ENCODE measurements around the gene ACYP2.

DNA sequence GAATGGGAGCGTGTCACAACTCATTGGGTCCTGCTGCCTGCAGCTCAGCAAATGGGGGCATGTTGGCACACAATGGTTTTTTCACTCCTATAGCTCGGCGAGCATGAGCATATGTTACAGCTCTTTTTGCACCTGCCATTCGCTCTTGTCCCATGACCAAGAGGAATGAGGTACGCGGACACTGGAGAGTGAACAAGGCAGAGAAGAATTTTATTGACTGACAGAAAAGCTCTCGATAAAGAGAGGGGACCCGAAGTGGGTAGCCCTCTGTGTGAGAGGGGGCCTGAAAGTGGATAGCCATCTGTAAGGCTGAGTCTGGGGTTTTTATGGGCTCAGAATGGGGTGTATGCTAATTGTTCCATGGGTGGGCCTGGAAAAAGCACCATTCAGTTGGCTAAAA, 5.5 kb downstream of the ACYP2 start:
- TF ChIP-seq POLR2A (IDR thresholded peaks at IDR 0.05) (no peak), EP300 (IDR thresholded peaks at IDR 0.05; ENCODE audit: low read depth) (no peak), POLR2AphosphoS5 (IDR thresholded peaks at IDR 0.05) (no peak)
- TF ChIP-seq, protein P1, sequence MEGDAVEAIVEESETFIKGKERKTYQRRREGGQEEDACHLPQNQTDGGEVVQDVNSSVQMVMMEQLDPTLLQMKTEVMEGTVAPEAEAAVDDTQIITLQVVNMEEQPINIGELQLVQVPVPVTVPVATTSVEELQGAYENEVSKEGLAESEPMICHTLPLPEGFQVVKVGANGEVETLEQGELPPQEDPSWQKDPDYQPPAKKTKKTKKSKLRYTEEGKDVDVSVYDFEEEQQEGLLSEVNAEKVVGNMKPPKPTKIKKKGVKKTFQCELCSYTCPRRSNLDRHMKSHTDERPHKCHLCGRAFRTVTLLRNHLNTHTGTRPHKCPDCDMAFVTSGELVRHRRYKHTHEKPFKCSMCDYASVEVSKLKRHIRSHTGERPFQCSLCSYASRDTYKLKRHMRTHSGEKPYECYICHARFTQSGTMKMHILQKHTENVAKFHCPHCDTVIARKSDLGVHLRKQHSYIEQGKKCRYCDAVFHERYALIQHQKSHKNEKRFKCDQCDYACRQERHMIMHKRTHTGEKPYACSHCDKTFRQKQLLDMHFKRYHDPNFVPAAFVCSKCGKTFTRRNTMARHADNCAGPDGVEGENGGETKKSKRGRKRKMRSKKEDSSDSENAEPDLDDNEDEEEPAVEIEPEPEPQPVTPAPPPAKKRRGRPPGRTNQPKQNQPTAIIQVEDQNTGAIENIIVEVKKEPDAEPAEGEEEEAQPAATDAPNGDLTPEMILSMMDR (IDR thresholded peaks at IDR 0.05), result no peak

All from transverse colon (tissue), 4 donors.